ENCODE results near the gene ADAM12. TPM values are rescaled to one million over a fixed set of nuclear protein-coding genes. Genes with fewer than 3 reads are reported as not detected.

The ADAM12 gene
- polyA plus RNA-seq, 1 of the 3 experiments (the other 2 are of a cell fraction): 25.0 TPM

GRCh38 chr10:126255313-126255712 lies 133.0 kb downstream of the ADAM12 start:
- no peaks in the 10 kb centered on the region for H3K79me2 ChIP-seq (ENCODE audit: insufficient read depth)
- no peak overlapping the region for H3K4me2 ChIP-seq
- H2AFZ ChIP-seq (ENCODE audit: low read depth): no peak overlapping the region
- WGBS (ENCODE audit: low lambda C conversion rate): 92% methylated on average over 8 of the region's 8 CpGs
- H3K4me3 ChIP-seq (ENCODE audit: low read depth in 2 of 2, low read length in 1 of 2): no peak overlapping the region
- ChIA-PET POLR2A (no interaction called here), CTCF (no interaction called here)
- no peaks in the 10 kb centered on the region for H3K9me2 ChIP-seq
- no peaks in the 10 kb centered on the region for H3K9me3 ChIP-seq
- no peak for DNase-seq
- H3F3A ChIP-seq (replicated peaks; ENCODE audit: insufficient read depth): peaks cover 26% of the 10 kb centered on the region
- H4K20me1 ChIP-seq (ENCODE audit: insufficient read depth): no peaks in the 10 kb centered on the region
- H3K36me3 ChIP-seq (replicated peaks in 1 of 2; ENCODE audit: control insufficient read depth in 1 of 2, insufficient read depth in 2 of 2, low read length in 1 of 2): no peaks in the 10 kb centered on the region
- no peak overlapping the region for H3K9ac ChIP-seq
- TF ChIP-seq NRF1 (IDR thresholded peaks at IDR 0.05; ENCODE audit: low read depth, low read length): no peak
- no peak for TF ChIP-seq RXRA (IDR thresholded peaks at IDR 0.05; ENCODE audit: borderline replicate concordance, low read depth)
- no peak for TF ChIP-seq NFIC (IDR thresholded peaks at IDR 0.05; ENCODE audit: borderline replicate concordance)
- TF ChIP-seq JUND (IDR thresholded peaks at IDR 0.05): no peak
- no peak for TF ChIP-seq EZH2phosphoT487 (IDR thresholded peaks at IDR 0.05; ENCODE audit: borderline replicate concordance, low read depth)
- TF ChIP-seq SMC3 (IDR thresholded peaks at IDR 0.05; ENCODE audit: low read depth, low read length): no peak
- TF ChIP-seq, protein P1, sequence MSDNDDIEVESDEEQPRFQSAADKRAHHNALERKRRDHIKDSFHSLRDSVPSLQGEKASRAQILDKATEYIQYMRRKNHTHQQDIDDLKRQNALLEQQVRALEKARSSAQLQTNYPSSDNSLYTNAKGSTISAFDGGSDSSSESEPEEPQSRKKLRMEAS (IDR thresholded peaks at IDR 0.05; ENCODE audit: low read depth): no peak
- no peak for TF ChIP-seq EP300 (IDR thresholded peaks at IDR 0.05; ENCODE audit: borderline replicate concordance in 1 of 2, low read depth in 1 of 2, low read length in 1 of 2)
- TF ChIP-seq FOXJ3 (CRISPR knock-in tag; IDR thresholded peaks at IDR 0.05): no peak
- TF ChIP-seq CHD2 (IDR thresholded peaks at IDR 0.05; ENCODE audit: low read length, partially characterized antibody): no peak
- TF ChIP-seq, protein P2, sequence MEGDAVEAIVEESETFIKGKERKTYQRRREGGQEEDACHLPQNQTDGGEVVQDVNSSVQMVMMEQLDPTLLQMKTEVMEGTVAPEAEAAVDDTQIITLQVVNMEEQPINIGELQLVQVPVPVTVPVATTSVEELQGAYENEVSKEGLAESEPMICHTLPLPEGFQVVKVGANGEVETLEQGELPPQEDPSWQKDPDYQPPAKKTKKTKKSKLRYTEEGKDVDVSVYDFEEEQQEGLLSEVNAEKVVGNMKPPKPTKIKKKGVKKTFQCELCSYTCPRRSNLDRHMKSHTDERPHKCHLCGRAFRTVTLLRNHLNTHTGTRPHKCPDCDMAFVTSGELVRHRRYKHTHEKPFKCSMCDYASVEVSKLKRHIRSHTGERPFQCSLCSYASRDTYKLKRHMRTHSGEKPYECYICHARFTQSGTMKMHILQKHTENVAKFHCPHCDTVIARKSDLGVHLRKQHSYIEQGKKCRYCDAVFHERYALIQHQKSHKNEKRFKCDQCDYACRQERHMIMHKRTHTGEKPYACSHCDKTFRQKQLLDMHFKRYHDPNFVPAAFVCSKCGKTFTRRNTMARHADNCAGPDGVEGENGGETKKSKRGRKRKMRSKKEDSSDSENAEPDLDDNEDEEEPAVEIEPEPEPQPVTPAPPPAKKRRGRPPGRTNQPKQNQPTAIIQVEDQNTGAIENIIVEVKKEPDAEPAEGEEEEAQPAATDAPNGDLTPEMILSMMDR (IDR thresholded peaks at IDR 0.05): no peak
- no peak for TF ChIP-seq RAD21 (IDR thresholded peaks at IDR 0.05; ENCODE audit: low read length)
- peaks cover 12% of the 10 kb centered on the region in 2 experiments; a peak in 3 of 4 replicates for H3K4me1 ChIP-seq (ENCODE audit: control insufficient read depth in 1 of 2, insufficient read depth in 2 of 2, low read depth in 1 of 2, low read length in 1 of 2)
- H3K27me3 ChIP-seq (ENCODE audit: insufficient read depth): no peaks in the 10 kb centered on the region
- no peak overlapping the region for H3K27ac ChIP-seq (ENCODE audit: low read depth in 2 of 2, low read length in 1 of 2)

DNA sequence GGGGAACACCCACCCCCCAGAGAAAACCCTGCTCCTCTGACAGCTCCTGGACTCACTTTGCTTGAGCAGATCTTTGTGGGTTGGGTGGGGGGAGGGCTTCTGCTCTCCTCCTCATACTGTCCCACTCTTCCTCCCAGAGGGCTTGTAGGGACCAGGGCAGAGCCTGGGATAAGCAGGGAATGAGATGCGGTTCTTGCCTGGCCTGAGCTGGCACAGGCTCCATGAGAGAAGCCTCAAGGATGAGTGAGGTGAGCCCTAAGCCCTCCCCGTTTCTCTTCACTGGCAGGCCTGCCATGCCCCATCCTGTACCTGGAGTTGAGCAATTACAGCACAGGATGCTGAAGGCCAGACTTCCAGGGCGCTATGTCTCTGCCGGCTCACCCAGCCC lies 134.7 kb downstream of the ADAM12 start:
- H3K4me3 ChIP-seq (ENCODE audit: low read depth in 2 of 2, low read length in 1 of 2): peak overlapping the region in 1 of 2 experiments; percentile 6; a peak in 1 of 4 replicates
- ChIA-PET POLR2A (no interaction called here), CTCF (no interaction called here)
- no peaks in the 10 kb centered on the region for H4K20me1 ChIP-seq (ENCODE audit: insufficient read depth)
- H3K79me2 ChIP-seq (ENCODE audit: insufficient read depth): no peaks in the 10 kb centered on the region
- 37% methylated on average over 2 of the region's 4 CpGs for WGBS (ENCODE audit: low lambda C conversion rate)
- TF ChIP-seq ELF1 (IDR thresholded peaks at IDR 0.05) (no peak), FOSL2 (IDR thresholded peaks at IDR 0.05; ENCODE audit: borderline replicate concordance, low read depth) (no peak), TCF12 (IDR thresholded peaks at IDR 0.05) (no peak), SMC3 (IDR thresholded peaks at IDR 0.05; ENCODE audit: low read depth, low read length) (no peak; the same call in 1 of the 2 replicates), ZBTB33 (IDR thresholded peaks at IDR 0.05; ENCODE audit: borderline replicate concordance, low read depth) (no peak), GABPA (IDR thresholded peaks at IDR 0.05; ENCODE audit: low read depth) (no peak; the same call in 1 of the 2 replicates), MEF2A (IDR thresholded peaks at IDR 0.05; ENCODE audit: borderline replicate concordance, low read depth) (no peak), EZH2phosphoT487 (IDR thresholded peaks at IDR 0.05; ENCODE audit: borderline replicate concordance, low read depth) (no peak), RXRA (IDR thresholded peaks at IDR 0.05; ENCODE audit: borderline replicate concordance, low read depth) (no peak), FOXM1 (IDR thresholded peaks at IDR 0.05; ENCODE audit: low read depth) (no peak)
- TF ChIP-seq, protein P3, sequence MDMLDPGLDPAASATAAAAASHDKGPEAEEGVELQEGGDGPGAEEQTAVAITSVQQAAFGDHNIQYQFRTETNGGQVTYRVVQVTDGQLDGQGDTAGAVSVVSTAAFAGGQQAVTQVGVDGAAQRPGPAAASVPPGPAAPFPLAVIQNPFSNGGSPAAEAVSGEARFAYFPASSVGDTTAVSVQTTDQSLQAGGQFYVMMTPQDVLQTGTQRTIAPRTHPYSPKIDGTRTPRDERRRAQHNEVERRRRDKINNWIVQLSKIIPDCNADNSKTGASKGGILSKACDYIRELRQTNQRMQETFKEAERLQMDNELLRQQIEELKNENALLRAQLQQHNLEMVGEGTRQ (IDR thresholded peaks at IDR 0.05; ENCODE audit: borderline replicate concordance, low read depth, low read length): no peak
- TF ChIP-seq, protein P2 (IDR thresholded peaks at IDR 0.05): no peak
- peak overlapping the region; percentile 68 for H3K4me2 ChIP-seq
- peak overlapping the region; percentile 70 for H3K9ac ChIP-seq
- H3K27me3 ChIP-seq (ENCODE audit: insufficient read depth): no peaks in the 10 kb centered on the region
- no peaks in the 10 kb centered on the region for H3K9me2 ChIP-seq
- DNase-seq: no peak
- H3K36me3 ChIP-seq (replicated peaks in 1 of 2; ENCODE audit: control insufficient read depth in 1 of 2, insufficient read depth in 2 of 2, low read length in 1 of 2): no peaks in the 10 kb centered on the region
- peaks cover 12% of the 10 kb centered on the region in 2 experiments; a peak in 3 of 4 replicates for H3K4me1 ChIP-seq (ENCODE audit: control insufficient read depth in 1 of 2, insufficient read depth in 2 of 2, low read depth in 1 of 2, low read length in 1 of 2)
- H2AFZ ChIP-seq (ENCODE audit: low read depth): no peak overlapping the region
- H3K9me3 ChIP-seq: no peaks in the 10 kb centered on the region
- H3F3A ChIP-seq (replicated peaks; ENCODE audit: insufficient read depth): peaks cover 28% of the 10 kb centered on the region
- peak overlapping the region; percentile 63 to 97 for H3K27ac ChIP-seq (ENCODE audit: low read depth in 2 of 2, low read length in 1 of 2)

Measured in SK-N-SH (cell line).